SK-N-MC (cell line): Measurements from ENCODE around the gene LRCOL1.

Experiments used
- DNase-seq: peaks from one replicate; pipeline ENCODE4 v3.0.0-alpha.2; 2011; ENCODE audit warnings: low read depth, low spot score
- H3K27ac ChIP-seq: fragments of 200-600 bp; sonication (generic); 2 replicates; pipeline ENCODE4 v1.5.1; 2016; ENCODE audit warnings: mixed run types
- H3K36me3 ChIP-seq: fragments of 200-600 bp; sonication (generic); 2 replicates; pipeline ENCODE4 v1.6.1; 2017; ENCODE audit warnings: antibody characterized with exemption, low read length, mixed read lengths; ENCODE audit not compliant: insufficient read depth
- H3K4me3 ChIP-seq: fragments of 200-600 bp; sonication (generic); 2 replicates; pipeline ENCODE4 v1.5.1; 2016
- H3K9ac ChIP-seq: fragments of 200-600 bp; sonication (generic); 2 replicates; pipeline ENCODE4 v1.8.0; 2017; ENCODE audit warnings: mixed run types, mixed read lengths; ENCODE audit not compliant: insufficient read length
- H3K9me3 ChIP-seq: fragments of 200-600 bp; sonication (generic); 2 replicates; pipeline ENCODE4 v1.6.1; 2017; ENCODE audit warnings: low read depth, mild to moderate bottlenecking, antibody characterized with exemption, low read length, moderate library complexity, mixed read lengths
- EZH2 ChIP-seq: fragments of 200-600 bp; sonication (generic); IDR thresholded peaks from one replicate; pipeline ENCODE4 v1.6.1; 2017; ENCODE audit warnings: antibody characterized with exemption
- FOXP2 ChIP-seq: optimal IDR thresholded peaks from 2 replicates; pipeline ENCODE3; 2011; ENCODE audit warnings: mild to moderate bottlenecking, moderate library complexity; ENCODE audit not compliant: insufficient read depth; ENCODE audit errors: extremely low read length, control extremely low read depth
- POLR2AphosphoS5 ChIP-seq: IDR thresholded peaks from 2 replicates; pipeline ENCODE4 v1.6.1; 2012; ENCODE audit warnings: mild to moderate bottlenecking, low read depth, low read length, borderline replicate concordance

Gene LRCOL1

DNA sequence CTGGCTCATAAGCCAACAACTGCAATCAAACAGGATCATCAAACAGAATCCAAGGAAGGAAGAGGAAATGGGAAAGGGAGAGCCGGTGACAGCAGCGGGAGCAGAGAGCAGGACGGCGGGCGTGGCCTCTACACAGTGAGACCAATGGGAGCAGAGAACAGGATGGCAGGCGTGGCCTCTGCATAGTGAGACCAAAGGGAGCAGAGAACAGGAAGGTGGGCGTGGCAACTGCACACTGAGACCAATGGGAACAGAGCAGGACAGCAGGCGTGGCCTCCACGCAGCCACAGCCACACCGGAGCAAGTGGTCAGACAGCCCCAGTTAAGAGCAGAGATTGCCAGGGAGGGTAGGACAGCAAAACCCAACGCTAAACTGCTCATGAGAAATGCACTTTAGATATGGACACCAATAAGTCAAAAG is 16.4 kb downstream of the LRCOL1 start:
- Histone ChIP-seq H3K27ac (no peak overlapping the region), H3K9me3 (no peaks in the 10 kb centered on the region), H3K9ac (no peak overlapping the region), H3K36me3 (no peaks in the 10 kb centered on the region), H3K4me3 (peak overlapping the region; percentile 58)
- DNase-seq: peak; percentile 52
- TF ChIP-seq EZH2 (no peak), POLR2AphosphoS5 (no peak), FOXP2 (no peak)

DNA sequence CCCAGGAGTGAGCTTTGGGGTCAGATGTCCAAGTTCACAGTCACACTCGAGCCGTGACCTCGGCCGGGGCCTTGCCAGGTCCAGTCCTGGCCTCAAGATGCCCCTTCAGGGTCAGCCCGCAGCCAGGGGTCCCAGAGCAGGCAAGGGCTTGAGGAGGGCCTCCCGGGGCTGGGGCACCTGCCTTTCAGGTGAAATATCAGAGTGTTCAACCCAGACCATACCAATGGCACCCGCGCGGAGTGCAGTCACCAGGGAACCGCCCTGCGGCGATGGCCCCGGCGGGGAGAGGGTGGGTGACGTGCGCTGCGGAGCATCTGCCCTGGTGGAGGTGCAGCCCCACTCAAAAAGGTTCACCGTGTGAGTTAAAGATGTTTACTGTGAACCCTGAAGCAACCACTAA is 16.9 kb downstream of the LRCOL1 start:
- Histone ChIP-seq H3K4me3 (peak overlapping the region; percentile 58), H3K27ac (no peak overlapping the region)
- TF ChIP-seq POLR2AphosphoS5 (no peak), EZH2 (no peak), FOXP2 (no peak)

DNA sequence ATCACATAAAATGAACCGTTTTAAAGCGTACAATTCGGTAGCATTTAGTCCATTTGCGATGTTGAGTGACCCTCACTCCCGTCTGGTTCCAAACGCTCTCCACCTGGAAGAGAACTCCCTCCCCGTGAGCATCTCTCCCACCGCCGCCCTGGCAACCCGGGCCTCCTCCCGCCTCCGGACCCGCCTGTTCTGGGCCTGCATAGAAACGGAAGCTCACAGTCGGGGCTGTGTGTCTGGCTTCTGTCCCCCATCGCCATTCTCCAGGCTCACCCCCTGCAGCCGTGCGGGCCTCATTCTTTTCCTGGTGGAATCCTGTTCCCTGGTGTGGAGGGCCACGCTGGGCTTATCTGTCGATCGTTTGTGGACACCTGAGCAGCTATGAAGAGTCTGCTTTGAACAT is 17.3 kb downstream of the LRCOL1 start:
- H3K9me3 ChIP-seq: no peaks in the 10 kb centered on the region
- TF ChIP-seq EZH2 (no peak), FOXP2 (no peak), POLR2AphosphoS5 (no peak)
- no peak overlapping the region for H3K4me3 ChIP-seq
- DNase-seq: no peak
- no peaks in the 10 kb centered on the region for H3K36me3 ChIP-seq
- no peak overlapping the region for H3K27ac ChIP-seq
- H3K9ac ChIP-seq: no peak overlapping the region

More for the DNA sequence above, 16.9 kb downstream of the LRCOL1 start:
- Histone ChIP-seq H3K36me3 (no peaks in the 10 kb centered on the region), H3K9me3 (no peaks in the 10 kb centered on the region), H3K9ac (no peak overlapping the region)
- no peak for DNase-seq

DNA sequence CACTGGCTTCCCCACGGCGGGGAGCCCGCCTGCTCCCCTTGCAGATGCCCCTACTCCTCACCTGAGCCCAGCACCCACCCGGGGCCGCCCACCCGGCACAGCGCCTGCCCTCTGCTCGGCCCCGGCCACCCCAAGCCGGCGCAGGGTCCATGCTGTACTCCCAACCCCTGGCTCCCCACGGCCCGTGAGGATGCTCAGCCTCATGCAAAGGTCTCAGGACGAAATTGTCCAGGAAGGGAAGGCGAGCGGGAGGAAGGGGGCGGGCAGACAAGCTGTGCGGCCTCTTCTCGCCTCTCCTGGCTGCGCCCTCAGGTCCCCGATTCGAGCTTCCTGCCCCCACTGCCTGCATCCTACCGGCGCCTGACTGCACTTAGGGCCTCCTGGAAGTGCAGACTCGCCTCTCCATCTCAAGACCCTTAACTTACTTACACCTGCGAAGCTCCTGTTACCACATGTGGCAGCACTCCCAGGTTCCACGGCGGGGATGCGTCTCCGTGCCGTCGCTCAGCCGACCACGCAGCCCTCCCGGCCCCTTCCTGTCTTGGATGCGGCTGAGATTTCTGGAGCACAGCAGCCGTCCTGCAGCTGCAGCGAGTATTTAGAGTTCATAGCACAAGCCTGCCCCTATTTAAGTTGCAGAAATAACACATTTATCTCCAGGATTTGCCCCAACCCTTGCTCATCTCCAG is 18.0 kb downstream of the LRCOL1 start:
- DNase-seq: no peak
- Histone ChIP-seq H3K9ac (no peak overlapping the region), H3K4me3 (no peak overlapping the region), H3K27ac (no peak overlapping the region), H3K36me3 (no peaks in the 10 kb centered on the region), H3K9me3 (no peaks in the 10 kb centered on the region)
- TF ChIP-seq FOXP2 (no peak), POLR2AphosphoS5 (no peak), EZH2 (no peak)

DNA sequence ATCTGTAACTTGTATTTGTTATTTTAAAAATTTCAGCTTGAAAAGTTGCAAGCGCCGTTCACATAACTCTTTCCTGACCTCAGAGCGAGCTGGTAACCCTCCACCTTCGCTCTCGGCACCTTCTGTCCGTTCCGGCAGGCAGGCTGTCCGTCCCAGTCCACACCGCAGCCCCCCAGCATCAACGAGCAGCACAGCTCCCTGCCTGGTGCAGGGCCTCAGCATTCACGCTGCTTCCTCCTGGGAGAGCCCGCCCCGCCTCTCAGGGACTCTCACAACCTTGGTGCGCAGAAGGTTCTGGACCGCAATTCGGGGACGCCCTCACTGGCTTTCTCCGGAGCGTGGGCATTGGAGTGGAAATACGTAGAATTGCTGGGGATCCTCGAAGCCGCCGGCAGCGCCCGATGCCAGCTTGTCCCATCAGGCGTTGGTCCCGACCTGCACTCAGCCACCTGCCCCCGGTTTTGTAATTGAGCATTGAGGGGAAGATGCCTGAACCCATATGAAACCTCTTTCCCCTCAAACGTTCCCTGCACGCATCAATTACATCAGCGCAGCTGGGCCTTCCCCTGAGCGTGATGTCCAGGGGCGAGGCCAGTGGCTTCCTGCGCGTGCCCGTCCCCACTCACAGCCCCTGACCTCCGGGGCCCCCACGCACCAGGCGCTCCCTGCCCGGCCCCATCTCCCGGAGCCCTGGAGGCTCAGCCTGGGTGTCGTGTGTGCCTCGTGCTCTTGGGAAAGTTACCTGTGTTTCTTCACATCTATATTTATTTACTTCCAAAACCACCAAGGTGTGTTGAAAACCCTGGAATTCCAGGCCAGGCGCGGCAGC is 19.1 kb downstream of the LRCOL1 start:
- no peaks in the 10 kb centered on the region for H3K9me3 ChIP-seq
- no peak overlapping the region for H3K27ac ChIP-seq
- no peak overlapping the region for H3K9ac ChIP-seq
- H3K4me3 ChIP-seq: no peak overlapping the region
- DNase-seq: no peak
- H3K36me3 ChIP-seq: no peaks in the 10 kb centered on the region
- no peak for TF ChIP-seq POLR2AphosphoS5
- TF ChIP-seq EZH2: no peak
- TF ChIP-seq FOXP2: no peak

DNA sequence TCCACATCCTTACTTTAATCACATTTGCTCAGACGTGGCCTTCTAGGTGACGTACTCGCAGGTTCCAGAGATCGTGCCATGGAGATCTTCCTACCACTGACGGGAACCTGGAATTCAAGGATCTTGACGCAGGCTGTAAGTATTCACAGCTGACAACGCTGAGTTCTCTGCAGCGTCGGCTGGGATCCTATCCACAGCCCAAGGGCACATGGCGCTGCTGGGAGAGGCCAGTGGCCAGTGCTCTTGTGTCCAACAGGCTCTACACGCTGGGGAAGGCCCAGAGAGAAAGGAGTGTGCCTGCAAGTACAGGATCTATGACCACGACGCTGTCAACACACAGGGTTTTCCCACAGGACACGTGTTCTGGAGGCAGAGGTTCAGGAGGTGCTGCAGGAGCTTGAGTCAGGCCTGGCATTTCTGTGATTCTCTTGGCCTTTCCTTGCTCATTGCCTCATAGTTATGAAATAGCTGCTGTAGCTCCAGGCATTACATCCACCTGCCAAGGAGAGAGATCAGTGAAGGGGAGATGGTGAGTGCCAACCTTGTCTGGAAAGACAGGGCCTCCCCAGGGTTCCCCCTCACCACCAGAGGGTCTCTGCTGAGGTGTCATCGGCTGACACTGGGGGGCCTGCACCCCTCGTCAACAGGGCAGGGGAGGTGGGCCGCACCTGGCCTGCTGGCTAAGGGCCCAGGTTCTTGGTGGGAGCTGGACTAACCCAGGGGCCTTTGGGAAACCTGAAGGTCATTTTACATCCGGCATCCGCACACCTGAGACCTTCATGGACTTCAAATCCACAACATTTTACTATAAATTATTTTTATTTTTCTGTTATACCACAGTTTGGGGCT is 21.3 kb downstream of the LRCOL1 start:
- DNase-seq: no peak
- H3K27ac ChIP-seq: no peak overlapping the region
- TF ChIP-seq FOXP2: no peak
- no peak for TF ChIP-seq EZH2
- TF ChIP-seq POLR2AphosphoS5: no peak
- no peak overlapping the region for H3K9ac ChIP-seq
- no peaks in the 10 kb centered on the region for H3K9me3 ChIP-seq
- no peaks in the 10 kb centered on the region; the same call in 1 of the 2 replicates for H3K36me3 ChIP-seq
- no peak overlapping the region for H3K4me3 ChIP-seq

DNA sequence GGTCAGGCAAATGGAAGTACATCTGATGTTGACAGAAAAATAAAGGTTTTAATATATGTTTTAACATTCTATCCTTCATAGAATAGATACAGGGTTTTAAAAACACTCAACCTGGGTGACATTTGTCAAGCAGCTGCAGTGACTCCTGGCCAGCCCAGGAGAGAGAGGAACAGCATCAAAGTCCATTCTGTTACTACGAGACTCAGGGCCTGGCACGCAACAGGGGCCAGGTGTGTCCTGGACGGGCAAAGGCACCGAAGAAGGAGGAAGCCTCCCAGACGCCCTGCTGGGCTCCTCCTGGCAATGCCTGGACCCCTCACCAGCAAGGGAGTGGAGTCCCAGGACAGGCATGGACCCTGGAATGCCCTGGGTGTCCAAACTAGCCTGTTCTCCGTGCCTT is 22.1 kb downstream of the LRCOL1 start:
- no peak for DNase-seq
- Histone ChIP-seq H3K9me3 (no peaks in the 10 kb centered on the region), H3K9ac (no peak overlapping the region), H3K27ac (no peak overlapping the region), H3K36me3 (no peaks in the 10 kb centered on the region; the same call in 1 of the 2 replicates), H3K4me3 (no peak overlapping the region)
- TF ChIP-seq POLR2AphosphoS5 (no peak), FOXP2 (no peak), EZH2 (no peak)

DNA sequence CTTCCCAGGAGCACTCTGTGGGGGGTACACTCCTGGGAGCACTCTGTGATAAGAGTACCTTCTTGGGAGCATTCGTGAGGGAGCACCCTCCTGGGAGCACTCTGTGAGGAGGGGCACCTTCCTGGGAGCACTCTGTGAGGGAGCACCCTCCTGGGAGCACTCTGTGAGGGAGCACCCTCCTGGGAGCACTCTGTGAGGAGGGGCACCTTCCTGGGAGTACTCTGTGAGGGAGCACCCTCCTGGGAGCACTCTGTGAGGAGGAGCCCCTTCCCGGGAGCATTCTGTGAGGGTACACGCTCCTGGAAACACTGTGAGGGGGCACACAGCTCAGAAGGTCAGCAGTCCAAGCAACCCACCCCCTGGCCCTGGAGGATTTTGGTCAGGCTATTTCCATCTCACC is 22.6 kb downstream of the LRCOL1 start:
- no peak overlapping the region for H3K9ac ChIP-seq
- TF ChIP-seq EZH2: no peak
- no peak for TF ChIP-seq FOXP2
- no peak for TF ChIP-seq POLR2AphosphoS5

More for the DNA sequence above, 22.6 kb downstream of the LRCOL1 start:
- H3K36me3 ChIP-seq: no peaks in the 10 kb centered on the region; the same call in 1 of the 2 replicates
- H3K9me3 ChIP-seq: no peaks in the 10 kb centered on the region
- no peak overlapping the region for H3K4me3 ChIP-seq
- no peak overlapping the region for H3K27ac ChIP-seq
- no peak for DNase-seq
